Endothelial cell of umbilical vein (primary cell): Measurements from ENCODE around the gene PLEKHG4B.

Source experiments
- FOS ChIP-seq: IDR thresholded peaks from 2 replicates; pipeline ENCODE4 v1.6.1; 2011; ENCODE audit warnings: mild to moderate bottlenecking, low read length, moderate library complexity, borderline replicate concordance; ENCODE audit not compliant: insufficient read depth
- MYC ChIP-seq: IDR thresholded peaks from one replicate; pipeline ENCODE4 v1.6.1; 2011; ENCODE audit warnings: mild to moderate bottlenecking, low read depth, low read length
- POLR2A ChIP-seq: IDR thresholded peaks from 2 replicates; pipeline ENCODE4 v1.6.1; 2012; ENCODE audit warnings: low read depth, mild to moderate bottlenecking, control low read depth, low read length
- POLR2AphosphoS5 ChIP-seq: IDR thresholded peaks from 2 replicates; pipeline ENCODE4 v1.6.1; 2012; ENCODE audit warnings: low read depth, mild to moderate bottlenecking, control low read depth, low read length, moderate library complexity; ENCODE audit not compliant: insufficient read depth
- TF ChIP-seq, protein P1 (sequence below): IDR thresholded peaks from 2 replicates; pipeline ENCODE4 v1.6.1; 2011; ENCODE audit not compliant: insufficient read depth, insufficient read length
- TF ChIP-seq, protein P2 (sequence below), 2 donors: IDR thresholded peaks; 1 replicate in 1 of 2; 2 replicates in 1 of 2; pipeline ENCODE4 v1.5.1; 2011; ENCODE audit warnings: low read length in 2 of 2, mild to moderate bottlenecking in 2 of 2, moderate library complexity in 2 of 2, control low read depth in 1 of 2, inconsistent platforms in 1 of 2, low read depth in 1 of 2; ENCODE audit not compliant: insufficient read depth in 1 of 2; ENCODE audit errors: extremely low read depth in 1 of 2

DNA sequence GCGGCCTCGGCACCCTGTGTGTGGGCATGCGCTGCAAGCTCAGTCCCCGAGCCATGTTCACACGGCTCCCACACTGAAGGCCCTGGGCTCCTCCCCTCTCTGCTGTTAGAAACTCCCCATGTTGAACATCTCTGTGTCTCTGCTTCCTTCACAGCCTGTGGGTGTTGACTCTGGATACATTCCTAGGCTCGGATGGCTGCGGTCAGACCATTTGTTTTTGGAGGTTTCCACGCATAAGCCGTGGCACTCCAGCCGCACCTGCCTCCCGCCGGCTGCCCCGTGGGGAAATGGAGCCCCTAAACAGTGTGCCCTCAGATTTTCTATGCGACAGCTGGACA is 68.2 kb downstream of the PLEKHG4B start:
- TF ChIP-seq POLR2A (no peak), MYC (no peak), FOS (no peak), POLR2AphosphoS5 (no peak)
- TF ChIP-seq, protein P1, sequence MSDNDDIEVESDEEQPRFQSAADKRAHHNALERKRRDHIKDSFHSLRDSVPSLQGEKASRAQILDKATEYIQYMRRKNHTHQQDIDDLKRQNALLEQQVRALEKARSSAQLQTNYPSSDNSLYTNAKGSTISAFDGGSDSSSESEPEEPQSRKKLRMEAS = no peak
- TF ChIP-seq, protein P2, sequence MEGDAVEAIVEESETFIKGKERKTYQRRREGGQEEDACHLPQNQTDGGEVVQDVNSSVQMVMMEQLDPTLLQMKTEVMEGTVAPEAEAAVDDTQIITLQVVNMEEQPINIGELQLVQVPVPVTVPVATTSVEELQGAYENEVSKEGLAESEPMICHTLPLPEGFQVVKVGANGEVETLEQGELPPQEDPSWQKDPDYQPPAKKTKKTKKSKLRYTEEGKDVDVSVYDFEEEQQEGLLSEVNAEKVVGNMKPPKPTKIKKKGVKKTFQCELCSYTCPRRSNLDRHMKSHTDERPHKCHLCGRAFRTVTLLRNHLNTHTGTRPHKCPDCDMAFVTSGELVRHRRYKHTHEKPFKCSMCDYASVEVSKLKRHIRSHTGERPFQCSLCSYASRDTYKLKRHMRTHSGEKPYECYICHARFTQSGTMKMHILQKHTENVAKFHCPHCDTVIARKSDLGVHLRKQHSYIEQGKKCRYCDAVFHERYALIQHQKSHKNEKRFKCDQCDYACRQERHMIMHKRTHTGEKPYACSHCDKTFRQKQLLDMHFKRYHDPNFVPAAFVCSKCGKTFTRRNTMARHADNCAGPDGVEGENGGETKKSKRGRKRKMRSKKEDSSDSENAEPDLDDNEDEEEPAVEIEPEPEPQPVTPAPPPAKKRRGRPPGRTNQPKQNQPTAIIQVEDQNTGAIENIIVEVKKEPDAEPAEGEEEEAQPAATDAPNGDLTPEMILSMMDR (IDR thresholded peaks at IDR 0.05; ENCODE audit: extremely low read depth in 1 of 2, insufficient read depth in 1 of 2, low read depth in 1 of 2, low read length in 2 of 2) = no peak
